GM19328 (cell line): ENCODE data around the gene CMTM5.
"Not testable (repeated sequence)": the region's sequence is repeated elsewhere in the genome, so short reads cannot be mapped to it uniquely, and the experiment has no call there.

Experiments
- ATAC-seq: cut with Tn5 transposase; IDR thresholded peaks from one replicate; pipeline ENCODE4 v1.9.1; 2021; ENCODE audit warnings: mild to moderate bottlenecking, moderate library complexity; ENCODE audit not compliant: unreplicated experiment

The CMTM5 gene

DNA sequence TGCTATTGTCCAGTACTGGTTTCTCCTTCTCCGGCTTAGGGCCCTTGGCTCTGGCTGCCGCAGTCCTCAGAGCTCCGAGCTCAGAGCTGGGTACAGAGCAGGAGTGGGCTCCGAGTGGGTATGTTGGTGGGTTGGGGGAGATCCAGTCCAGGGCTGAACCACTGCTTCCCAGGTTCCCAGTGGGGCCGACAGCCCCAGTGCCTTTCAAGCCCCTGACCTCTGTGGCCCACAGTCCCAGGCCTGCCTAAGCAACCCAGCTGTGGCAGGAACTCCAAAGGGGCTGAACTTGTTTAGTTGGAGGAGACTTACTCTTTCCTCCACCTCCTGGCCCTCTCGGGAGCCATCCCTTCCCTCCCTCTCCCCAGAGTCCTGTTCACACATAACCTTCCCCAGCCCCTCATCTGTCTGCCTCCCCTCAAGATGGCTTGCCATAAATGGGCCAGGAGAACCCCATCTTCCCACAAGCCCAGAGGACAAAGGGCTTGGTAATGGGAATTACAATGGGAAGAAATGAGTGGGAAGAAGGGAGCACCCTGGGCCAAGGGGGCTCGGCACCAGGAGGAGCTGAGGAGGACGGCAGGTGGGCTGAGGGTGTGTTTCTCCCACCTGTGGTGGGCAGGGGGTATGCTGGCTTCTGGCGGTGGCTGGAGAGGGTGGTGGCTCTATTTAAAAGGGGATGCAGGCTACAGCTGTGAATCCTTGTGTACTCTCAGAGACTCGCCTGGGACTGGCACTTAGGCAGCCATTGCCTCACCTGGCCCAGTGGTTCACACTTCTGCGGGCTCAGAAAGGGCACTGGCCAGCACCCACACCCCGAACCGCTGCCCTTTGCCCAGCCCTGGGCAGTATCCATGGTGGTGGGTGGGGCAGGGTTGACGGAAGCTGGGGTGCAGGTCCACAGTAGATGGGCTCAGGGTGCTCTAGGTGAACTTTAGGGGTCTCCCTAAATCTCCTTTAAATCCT lies 35.0 kb downstream of the CMTM5 start:
- no peak for ATAC-seq

DNA sequence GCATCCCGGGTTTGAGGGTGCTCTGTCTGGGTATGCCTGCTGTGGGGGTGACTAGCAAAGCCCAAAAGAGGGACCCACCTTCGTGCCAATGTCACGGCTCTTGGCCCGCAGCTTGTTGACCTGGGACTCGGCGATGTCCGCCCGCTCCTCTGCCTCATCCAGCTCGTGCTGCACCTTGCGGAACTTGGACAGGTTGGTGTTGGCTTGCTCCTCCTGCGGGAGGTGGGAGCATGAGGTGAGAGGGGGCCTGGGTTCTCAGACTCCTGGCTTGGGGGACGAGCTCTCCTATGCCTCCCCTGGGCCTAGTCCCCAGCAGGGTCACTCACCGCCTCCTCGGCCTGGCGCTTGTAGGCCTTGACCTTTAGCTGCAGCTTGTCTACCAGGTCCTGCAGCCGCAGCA lies 36.8 kb downstream of the CMTM5 start:
- ATAC-seq: no peak

DNA sequence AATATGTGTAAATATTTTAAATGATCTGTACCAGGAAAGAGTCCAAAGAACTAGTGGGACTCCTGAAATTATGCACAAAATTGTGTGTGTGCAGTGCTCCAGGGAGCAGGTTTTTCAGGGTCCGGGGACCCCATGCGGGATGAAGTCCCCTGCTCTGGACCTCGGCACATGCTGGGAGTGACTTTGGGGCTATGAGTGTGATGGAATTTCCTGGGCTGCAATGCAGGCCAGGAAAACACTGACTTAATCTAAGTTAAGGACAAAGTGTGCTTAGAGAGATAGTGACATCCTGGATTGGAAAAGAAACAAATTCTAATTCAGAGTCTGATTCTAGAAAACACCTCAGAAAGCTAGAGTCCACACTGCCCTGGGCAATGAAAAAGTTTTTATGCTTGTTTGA lies 37.4 kb downstream of the CMTM5 start:
- ATAC-seq: no peak

DNA sequence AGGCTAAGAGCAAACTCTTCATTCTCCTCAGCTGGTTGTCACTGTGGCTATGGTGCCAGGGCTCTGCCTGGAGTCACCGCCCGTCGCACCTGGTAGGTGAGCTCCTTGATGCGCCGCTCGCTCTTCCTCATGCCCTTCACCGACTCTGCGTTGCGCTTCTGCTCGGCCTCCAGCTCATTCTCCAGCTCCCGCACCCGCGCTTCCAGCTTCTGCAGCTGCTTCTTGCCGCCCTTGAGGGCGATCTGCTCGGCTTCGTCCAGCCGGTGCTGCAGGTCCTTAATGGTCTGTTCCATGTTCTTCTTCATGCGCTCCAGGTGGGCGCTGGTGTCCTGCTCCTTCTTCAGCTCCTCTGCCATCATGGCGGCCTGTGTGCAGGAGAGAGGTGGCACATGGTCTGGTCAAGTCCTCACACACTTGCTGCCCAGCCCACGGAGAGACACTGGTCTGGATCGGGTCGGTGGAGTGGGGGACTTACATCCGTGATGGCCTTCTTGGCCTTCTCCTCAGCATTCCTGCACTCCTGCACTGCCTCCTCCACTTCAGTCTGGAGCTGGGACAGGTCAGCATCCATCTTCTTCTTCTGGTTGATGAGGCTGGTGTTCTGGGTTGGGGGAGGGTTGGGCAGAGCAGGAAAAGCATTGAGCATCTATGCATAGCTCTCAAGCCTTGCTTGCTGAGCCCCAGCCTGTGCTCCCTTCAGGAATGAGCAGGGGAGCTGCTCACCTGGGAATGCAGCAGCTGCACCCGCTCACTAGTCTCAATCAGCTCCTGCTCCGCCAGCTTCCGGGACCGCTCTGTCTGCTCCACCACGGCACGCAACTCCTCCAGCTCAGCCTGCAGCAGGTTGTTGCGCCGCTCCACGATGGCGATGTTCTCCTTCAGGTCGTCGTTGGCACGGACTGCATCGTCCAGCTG lies 38.3 kb downstream of the CMTM5 start:
- no peak for ATAC-seq

DNA sequence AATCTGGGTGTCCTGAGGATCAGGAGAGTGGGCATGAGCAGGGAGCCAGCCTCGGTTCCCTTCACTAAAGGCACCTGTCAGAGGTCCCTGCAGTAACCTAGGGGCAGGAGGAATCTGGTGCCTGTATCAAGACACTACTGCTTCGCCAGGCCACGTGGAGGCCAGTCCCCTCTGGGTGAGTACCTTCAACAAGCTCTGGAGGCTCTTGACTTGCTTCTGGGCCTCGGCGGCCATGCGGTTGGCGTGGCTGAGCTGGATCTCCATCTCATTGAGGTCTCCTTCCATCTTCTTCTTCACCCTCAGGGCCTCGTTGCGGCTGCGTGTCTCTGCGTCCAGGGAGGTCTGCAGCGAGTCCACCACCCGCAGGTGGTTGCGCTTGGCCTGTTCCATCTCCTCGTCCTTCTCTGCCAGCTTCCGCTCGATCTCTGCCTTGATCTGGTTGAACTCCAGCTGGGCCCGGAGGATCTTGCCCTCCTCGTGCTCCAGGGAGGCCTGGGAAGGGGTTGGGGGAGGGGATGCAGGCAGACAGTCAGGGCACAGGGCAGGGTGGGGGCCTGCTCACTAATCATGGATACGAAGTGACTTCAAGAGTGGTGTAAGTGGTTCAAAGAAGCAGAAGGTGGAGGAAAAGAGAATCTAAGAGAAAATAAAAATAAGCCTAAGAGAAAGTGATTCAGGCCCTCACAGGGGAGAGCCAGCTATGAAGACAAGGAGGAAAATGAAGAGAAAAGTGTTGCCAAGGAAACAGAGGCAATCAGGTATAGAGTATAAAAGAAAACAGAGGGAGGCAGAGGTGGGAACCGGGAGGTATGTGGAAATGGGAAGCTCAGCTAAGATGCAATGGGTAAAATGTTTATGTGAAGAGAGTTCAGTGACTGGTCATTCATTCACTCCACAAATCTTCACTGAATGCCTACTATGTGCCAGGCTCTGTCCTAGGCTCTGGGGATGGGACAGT lies 39.3 kb downstream of the CMTM5 start:
- ATAC-seq: no peak

DNA sequence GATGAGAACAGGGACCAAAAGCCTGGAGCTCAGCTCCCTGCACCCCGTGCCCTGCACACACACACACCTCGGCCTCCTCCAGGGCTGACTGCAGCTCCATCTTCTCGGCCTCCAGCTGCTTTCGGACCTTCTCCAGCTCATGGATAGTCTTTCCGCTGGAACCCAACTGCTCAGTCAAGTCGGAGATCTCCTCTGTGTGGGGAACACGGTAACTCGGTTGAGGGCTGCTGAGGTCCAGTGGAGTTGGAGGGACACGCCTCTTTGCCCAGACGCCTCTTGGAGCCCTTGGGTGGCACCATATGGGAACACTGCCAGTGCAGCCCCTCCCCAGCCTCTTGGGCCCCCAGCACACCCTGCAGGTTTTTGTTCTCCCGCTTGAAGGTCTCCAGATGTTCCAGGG lies 40.0 kb downstream of the CMTM5 start:
- no peak for ATAC-seq

DNA sequence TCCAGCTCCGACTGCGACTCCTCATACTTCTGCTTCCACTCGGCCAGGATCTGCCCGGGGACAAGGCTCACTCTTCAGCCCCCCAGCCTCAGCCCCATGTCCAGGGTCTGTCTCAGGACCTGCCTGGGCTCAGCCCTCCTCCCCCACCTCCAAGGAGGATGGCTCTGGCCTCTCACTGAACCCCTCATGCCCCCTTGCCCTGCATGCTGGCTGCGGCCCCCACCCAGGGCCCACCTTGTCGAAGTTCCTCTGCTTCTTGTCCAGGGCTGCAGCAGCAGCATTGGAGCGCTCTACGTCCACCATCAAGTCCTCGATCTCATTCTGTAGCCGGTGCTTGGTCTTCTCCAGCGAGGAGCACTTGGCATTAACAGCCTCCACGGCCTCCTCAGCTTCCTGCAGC lies 40.4 kb downstream of the CMTM5 start:
- not testable (repeated sequence) for ATAC-seq

DNA sequence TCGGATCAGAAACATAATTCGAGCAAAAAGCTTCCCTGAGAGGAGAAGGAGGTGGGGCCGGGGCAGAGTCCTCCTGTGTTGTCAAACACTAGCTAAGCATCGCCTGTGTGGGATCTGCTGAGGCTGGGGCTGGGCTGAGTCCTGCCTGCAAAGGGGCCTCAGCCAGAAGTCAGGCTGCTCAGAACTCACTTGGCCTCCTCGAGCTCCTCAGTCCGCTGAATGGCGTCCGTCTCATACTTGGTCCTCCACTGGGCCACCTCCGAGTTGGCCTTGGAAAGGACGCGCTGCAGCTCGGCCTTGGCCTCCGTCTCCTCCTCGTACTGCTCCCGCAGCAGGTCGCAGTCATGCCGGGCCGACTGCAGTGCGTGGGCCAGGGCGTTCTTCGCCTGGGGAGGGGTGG lies 41.2 kb downstream of the CMTM5 start:
- no peak for ATAC-seq

DNA sequence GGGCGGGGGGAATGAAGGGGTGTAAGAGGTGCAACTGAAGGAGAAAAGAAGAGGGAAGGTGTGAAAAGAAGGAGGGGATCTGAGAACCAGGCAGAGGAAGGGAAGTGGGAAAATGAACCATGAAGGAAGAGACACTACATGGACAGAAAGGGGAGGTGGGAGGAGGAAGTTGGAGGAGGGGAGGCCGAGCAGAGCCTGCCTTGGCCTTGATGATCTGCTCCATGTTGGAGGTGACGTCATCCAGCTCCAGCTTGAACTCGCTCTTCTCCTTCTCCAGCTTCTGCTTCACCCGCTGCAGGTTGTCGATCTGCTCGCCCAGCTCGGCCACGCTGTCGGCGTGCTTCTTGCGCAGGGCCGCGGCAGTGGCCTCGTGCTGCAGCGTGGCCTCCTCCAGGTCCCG lies 42.8 kb downstream of the CMTM5 start:
- not testable (repeated sequence) for ATAC-seq

DNA sequence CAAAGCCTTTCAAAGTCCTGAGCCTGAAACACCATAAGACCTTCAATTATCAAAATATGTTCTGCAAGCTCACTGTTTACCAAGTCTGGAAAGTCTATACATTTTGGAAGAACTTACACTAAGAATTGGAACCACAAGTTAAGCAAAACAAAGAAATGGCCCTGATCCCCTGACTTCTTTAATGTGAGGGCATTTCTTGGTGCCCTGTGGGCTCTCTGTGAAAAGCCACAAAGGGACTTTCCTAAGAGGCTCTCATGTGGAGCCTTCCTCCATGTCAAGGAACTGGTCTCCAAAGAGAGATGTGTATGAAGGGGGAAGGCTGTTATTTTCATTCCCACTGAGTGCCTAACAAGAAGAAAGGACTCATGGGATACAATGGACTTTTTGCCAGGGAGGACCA lies 44.7 kb downstream of the CMTM5 start:
- ATAC-seq: no peak

DNA sequence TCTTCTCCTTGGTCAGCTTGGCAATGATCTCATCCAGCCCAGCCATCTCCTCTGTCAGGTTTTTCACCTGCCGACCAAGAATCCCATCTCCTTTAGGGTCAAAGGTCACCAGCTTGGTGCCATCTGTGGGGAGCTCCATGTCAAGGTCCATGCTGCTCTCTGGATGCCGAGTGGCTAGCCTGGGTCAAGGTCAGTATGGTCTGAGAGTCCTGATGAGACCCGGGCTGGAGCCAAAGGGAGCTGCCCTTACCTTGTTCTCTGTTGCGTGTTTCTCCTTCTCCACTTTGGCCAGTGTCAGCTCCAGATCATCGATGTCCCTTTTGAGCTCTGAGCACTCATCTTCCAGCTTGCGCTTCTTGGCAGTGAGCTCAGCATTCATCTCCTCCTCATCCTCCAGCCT lies 46.8 kb downstream of the CMTM5 start:
- ATAC-seq: no peak

DNA sequence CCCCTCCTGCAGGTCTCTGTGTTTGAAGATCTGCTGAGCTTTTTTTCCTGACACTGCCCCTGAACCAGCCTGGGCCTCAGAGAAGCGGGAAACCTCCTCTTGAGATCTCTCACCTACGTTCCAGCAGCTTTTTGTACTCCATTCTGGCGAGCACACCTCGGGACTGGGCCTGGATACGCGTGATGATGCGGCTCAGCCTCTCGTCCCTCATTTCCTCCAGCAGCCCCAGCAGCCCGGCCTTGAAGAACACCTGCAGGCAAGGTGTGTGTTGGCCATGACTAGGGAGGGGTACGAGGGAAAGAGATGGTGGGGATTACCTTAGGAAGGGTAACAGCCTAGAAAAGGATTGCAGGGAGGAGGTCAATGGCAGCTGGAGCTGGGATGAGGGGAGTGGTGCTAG lies 48.3 kb downstream of the CMTM5 start:
- no peak for ATAC-seq

DNA sequence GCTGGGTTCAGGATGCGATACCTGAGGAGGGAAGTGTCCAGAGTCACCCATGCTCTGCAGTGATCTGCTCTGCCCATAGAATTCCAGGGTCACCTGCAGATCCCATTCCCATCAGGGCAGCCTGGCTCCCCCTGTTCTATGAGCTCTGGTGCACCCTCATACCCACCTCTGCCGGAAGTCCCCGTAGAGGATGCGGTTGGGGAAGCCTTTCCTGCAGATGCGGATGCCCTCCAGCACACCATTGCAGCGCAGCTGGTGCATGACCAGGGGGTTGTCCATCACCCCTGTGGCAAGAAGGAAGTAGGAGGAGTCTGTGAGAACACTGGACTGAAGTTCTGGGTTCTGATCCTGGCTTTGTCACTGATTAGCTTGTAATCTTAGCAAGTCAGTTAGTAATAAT lies 49.0 kb downstream of the CMTM5 start:
- not testable (repeated sequence) for ATAC-seq

DNA sequence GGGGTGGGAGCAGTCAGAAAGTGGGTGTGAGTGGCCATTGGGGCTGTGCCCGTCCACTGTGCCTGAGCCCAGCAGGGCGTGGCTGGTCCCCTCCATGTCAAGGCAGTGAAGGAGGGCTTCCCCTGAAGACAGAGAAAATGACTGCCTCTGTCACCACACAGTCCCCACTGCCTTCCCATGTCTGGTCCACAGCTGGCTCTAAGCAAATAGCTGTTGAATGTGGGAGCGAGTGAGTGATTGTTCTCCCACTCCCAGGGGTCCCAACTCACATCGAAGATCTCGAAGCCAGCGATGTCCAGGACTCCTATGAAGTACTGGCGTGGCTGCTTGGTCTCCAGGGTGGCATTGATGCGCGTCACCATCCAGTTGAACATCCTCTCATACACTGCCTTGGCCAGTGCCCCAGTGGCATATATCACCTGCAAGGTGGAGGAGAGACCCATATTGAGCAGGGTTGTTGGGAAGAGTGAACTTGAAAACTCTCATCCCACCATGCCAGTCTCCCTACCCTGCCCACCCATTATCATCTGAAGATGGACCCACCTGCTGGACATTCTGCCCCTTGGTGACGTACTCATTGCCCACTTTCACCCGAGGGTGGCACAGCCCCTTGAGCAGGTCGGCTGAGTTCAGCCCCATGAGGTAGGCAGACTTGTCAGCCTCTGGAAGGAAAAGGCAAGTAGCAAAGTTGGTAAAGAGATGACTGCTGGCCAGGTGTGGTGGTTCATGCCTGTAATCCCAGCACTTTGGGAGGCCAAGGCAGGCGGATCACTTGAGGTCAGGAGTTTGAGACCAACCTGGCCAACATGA lies 52.0 kb downstream of the CMTM5 start:
- no peak for ATAC-seq
